Measurements from ENCODE around the gene ALX3.
A peak's percentile ranks its signal among the peaks of the same experiment; 100 is the strongest.
"Not testable (repeated sequence)": the region's sequence is repeated elsewhere in the genome, so short reads cannot be mapped to it uniquely, and the experiment has no call there.

The ALX3 gene

GRCh38 chr1:110043016-110043415 lies 27.5 kb downstream of the ALX3 start:
- DNase-seq (ENCODE audit: low read depth in 1 of 2, low spot score in 1 of 2), result no peak
- in situ Hi-C loops (cut with HindIII; ENCODE audit: low pct_unique_long_range_greater_than_20kb, low sequenced_read_pairs), result no loop called here
- no peak for TF ChIP-seq JUND (IDR thresholded peaks at IDR 0.05; ENCODE audit: low read depth)

- DNase-seq (ENCODE audit: low read depth in 1 of 2, low spot score in 1 of 2), result no peak
- TF ChIP-seq JUND (IDR thresholded peaks at IDR 0.05; ENCODE audit: low read depth), result no peak
- in situ Hi-C loops (cut with HindIII; ENCODE audit: low pct_unique_long_range_greater_than_20kb, low sequenced_read_pairs), result no loop called here
Observed at GRCh38 chr1:110040548-110040947, 29.9 kb downstream of the ALX3 start.

GRCh38 chr1:110039641-110040040 lies 30.8 kb downstream of the ALX3 start:
- no peak for DNase-seq (ENCODE audit: low read depth in 1 of 2, low spot score in 1 of 2)
- in situ Hi-C loops (cut with HindIII; ENCODE audit: low pct_unique_long_range_greater_than_20kb, low sequenced_read_pairs), result no loop called here
- no peak for TF ChIP-seq JUND (IDR thresholded peaks at IDR 0.05; ENCODE audit: low read depth)

GRCh38 chr1:110038271-110038670 lies 32.2 kb downstream of the ALX3 start:
- in situ Hi-C loops (cut with HindIII; ENCODE audit: low pct_unique_long_range_greater_than_20kb, low sequenced_read_pairs), result no loop called here
- DNase-seq (ENCODE audit: low read depth in 1 of 2, low spot score in 1 of 2), result no peak
- TF ChIP-seq JUND (IDR thresholded peaks at IDR 0.05; ENCODE audit: low read depth), result no peak

- no peak for TF ChIP-seq JUND (IDR thresholded peaks at IDR 0.05; ENCODE audit: low read depth)
- DNase-seq (ENCODE audit: low read depth in 1 of 2, low spot score in 1 of 2), result no peak
- in situ Hi-C loops (cut with HindIII; ENCODE audit: low pct_unique_long_range_greater_than_20kb, low sequenced_read_pairs), result no loop called here
Observed at GRCh38 chr1:110035236-110035752, 35.2 kb downstream of the ALX3 start.

- in situ Hi-C loops (cut with HindIII; ENCODE audit: low pct_unique_long_range_greater_than_20kb, low sequenced_read_pairs), result no loop called here
- DNase-seq (ENCODE audit: low read depth in 1 of 2, low spot score in 1 of 2), result peak; percentile 35 to 95
- no peak for TF ChIP-seq JUND (IDR thresholded peaks at IDR 0.05; ENCODE audit: low read depth)
Observed at GRCh38 chr1:110034451-110035235, 35.8 kb downstream of the ALX3 start, which contains the start of gene STRIP1. STRIP1 (plus strand) TSS chr1:110034624; CDS start chr1:110034638, 14 bp downstream.

- in situ Hi-C loops (cut with HindIII; ENCODE audit: low pct_unique_long_range_greater_than_20kb, low sequenced_read_pairs), result no loop called here
- no peak for DNase-seq (ENCODE audit: low read depth in 1 of 2, low spot score in 1 of 2)
- TF ChIP-seq JUND (IDR thresholded peaks at IDR 0.05; ENCODE audit: low read depth), result no peak
Observed at GRCh38 chr1:110034040-110034450, 36.4 kb downstream of the ALX3 start.

- in situ Hi-C loops (cut with HindIII; ENCODE audit: low pct_unique_long_range_greater_than_20kb, low sequenced_read_pairs), result no loop called here
- no peak for DNase-seq (ENCODE audit: low read depth in 1 of 2, low spot score in 1 of 2)
- no peak for TF ChIP-seq JUND (IDR thresholded peaks at IDR 0.05; ENCODE audit: low read depth)
Observed at GRCh38 chr1:110033421-110033820, 37.1 kb downstream of the ALX3 start.

GRCh38 chr1:110032327-110032726 lies 38.1 kb downstream of the ALX3 start:
- TF ChIP-seq JUND (IDR thresholded peaks at IDR 0.05; ENCODE audit: low read depth), result no peak
- in situ Hi-C loops (cut with HindIII; ENCODE audit: low pct_unique_long_range_greater_than_20kb, low sequenced_read_pairs), result no loop called here

GRCh38 chr1:110030687-110031086 lies 39.8 kb downstream of the ALX3 start:
- in situ Hi-C loops (cut with HindIII; ENCODE audit: low pct_unique_long_range_greater_than_20kb, low sequenced_read_pairs); DNase-seq (ENCODE audit: low read depth in 1 of 2, low spot score in 1 of 2): not testable (repeated sequence)

More at GRCh38 chr1:110032327-110032726, 38.1 kb downstream of the ALX3 start:
- no peak for DNase-seq (ENCODE audit: low read depth in 1 of 2, low spot score in 1 of 2)

- no peak for TF ChIP-seq JUND (IDR thresholded peaks at IDR 0.05; ENCODE audit: low read depth)
- in situ Hi-C loops (cut with HindIII; ENCODE audit: low pct_unique_long_range_greater_than_20kb, low sequenced_read_pairs), result no loop called here
- DNase-seq (ENCODE audit: low read depth in 1 of 2, low spot score in 1 of 2), result no peak
Observed at GRCh38 chr1:110024613-110025012, 45.9 kb downstream of the ALX3 start.

- TF ChIP-seq JUND (IDR thresholded peaks at IDR 0.05; ENCODE audit: low read depth), result no peak
- in situ Hi-C loops (cut with HindIII; ENCODE audit: low pct_unique_long_range_greater_than_20kb, low sequenced_read_pairs), result no loop called here
- no peak for DNase-seq (ENCODE audit: low read depth in 1 of 2, low spot score in 1 of 2)
Observed at GRCh38 chr1:110021285-110021684, 49.2 kb downstream of the ALX3 start.

- in situ Hi-C loops (cut with HindIII; ENCODE audit: low pct_unique_long_range_greater_than_20kb, low sequenced_read_pairs), result no loop called here
- DNase-seq (ENCODE audit: low read depth in 1 of 2, low spot score in 1 of 2), result no peak
- TF ChIP-seq JUND (IDR thresholded peaks at IDR 0.05; ENCODE audit: low read depth), result no peak
Observed at GRCh38 chr1:110019770-110020169, 50.7 kb downstream of the ALX3 start.
